GM19395 (cell line): ENCODE measurements around the gene NPHS1.

Experiments
- ATAC-seq: cut with Tn5 transposase; IDR thresholded peaks from one replicate; pipeline ENCODE4 v1.9.1; 2021; ENCODE audit warnings: mild to moderate bottlenecking, moderate library complexity; ENCODE audit not compliant: unreplicated experiment

Gene NPHS1

DNA sequence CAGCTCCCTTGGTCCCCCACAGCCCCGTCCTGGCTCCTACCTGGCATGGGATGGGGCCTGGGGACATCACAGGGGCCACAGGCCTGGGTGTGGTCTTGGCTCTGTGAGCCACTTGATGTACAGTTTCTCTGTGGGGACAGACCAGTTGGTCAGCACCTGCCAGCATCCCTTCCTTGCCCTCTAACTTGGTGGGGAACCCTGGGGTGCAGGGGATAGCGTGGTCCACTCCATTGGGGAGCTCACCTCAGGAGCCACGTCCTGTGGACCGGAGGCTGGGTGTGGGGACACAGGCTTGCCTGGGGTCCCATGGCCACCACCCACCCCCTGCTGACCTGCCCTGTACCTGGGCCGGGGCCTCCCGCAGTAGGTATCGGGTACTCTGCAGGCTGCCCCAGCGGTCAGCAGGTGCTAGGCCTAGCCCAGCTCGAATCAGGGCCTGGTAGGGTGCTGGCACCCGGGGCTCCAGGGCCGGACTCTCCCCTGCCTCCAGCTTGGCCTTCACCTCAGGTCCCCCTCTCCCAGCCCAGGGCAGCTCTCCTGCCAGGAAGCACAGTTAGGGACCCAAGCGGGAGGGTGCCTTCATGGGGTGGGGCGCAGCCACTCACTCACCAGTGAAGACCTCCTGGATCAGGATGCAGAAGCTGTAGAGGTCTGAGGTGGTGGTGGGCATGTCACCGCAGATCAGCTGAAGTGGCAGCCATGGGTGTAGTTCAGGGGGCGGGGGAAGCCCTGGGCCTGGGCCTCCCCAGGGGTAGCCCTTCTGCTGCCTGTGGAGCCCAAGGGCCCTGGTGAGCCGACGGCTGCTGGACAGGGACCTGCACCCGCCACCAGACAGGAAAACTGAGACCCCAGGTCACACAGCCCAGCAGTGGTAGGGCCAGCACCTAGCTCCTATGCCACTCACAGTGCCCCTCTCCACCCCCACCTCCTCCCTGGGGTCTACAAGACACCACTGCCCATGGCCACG is 62.0 kb downstream of the NPHS1 start:
- no peak for ATAC-seq

DNA sequence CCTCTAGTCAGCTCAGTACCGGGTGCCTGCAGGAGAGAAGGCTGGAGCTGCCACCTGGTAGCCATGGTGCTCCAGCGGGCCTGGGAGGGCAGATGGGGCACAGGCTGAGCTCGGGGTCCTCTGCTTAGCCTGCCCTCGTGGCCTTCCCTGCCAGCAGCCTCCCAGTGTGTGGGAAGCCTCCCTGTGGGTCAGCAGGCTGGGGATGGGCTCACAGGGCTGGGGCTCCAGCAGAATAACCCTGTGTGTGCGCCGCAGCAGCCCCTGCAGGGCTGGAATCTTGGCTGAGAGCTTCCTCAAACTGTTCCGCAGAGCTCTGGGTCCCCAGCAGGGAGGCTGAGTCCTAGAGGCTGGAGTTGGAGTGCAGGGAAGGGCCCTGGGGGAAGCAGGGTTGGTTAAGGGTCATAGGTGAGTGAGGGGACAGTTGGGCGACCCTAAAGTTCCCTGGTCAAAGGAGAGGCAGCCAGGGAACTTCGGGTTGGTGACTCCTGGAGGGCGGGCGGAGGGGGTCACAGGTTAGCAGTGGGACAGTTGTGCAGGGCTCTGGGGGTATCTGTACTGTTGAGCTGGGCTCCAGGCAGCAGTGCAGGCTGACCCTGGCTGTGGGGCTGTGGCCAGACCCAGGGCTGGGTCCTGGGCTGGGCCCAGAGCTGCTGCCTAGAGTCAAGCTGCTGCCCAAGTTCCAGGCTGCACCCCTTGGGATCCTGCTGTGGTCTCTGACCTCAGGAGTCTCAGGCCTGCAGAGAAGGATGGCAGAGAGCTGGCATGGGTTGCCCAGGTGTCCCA is 62.9 kb downstream of the NPHS1 start:
- no peak for ATAC-seq

- no peak for ATAC-seq
These were observed 63.9 kb downstream of the NPHS1 start for GRCh38 chr19:35788205-35788960.

GRCh38 chr19:35787227-35787799 is 65.0 kb downstream of the NPHS1 start:
- ATAC-seq = no peak

- no peak for ATAC-seq
These were observed 65.8 kb downstream of the NPHS1 start for GRCh38 chr19:35786299-35787160.

GRCh38 chr19:35785339-35785627 is 67.0 kb downstream of the NPHS1 start:
- ATAC-seq = no peak

DNA sequence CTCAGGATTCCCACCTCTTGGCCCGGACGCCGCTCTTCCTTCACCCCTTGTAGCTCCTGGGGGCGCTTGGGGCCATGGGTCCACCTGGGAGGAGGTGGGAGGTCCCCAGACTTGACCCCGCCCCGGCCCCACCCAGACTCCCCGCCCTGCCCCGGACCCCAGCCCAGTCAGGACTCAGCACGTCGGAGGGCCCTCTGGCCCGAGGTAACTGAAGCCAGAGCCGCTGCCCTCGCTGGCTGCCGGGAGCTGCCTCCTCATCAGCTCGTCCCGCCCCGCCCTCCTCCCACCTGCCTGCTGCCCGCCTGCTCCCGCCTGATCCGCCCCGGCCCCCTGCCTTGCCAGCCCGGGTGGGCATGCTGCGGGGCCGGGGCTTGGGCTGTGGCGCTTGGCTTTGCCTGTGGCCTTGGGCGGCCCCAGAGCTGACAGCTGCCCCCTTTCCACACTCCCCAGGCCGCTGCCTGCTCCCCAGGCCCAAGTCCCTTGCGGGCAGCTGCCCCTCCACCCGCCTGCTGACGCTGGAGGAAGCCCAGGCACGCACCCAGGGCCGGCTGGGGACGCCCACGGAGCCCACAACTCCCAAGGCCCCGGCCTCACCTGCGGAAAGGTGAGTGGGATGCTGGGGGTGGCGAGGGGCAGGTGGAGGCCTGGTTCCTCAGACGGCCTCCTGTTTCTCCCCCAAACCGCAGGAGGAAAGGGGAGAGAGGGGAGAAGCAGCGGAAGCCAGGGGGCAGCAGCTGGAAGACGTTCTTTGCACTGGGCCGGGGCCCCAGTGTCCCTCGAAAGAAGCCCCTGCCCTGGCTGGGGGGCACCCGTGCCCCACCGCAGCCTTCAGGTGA is 67.6 kb downstream of the NPHS1 start:
- no peak for ATAC-seq

DNA sequence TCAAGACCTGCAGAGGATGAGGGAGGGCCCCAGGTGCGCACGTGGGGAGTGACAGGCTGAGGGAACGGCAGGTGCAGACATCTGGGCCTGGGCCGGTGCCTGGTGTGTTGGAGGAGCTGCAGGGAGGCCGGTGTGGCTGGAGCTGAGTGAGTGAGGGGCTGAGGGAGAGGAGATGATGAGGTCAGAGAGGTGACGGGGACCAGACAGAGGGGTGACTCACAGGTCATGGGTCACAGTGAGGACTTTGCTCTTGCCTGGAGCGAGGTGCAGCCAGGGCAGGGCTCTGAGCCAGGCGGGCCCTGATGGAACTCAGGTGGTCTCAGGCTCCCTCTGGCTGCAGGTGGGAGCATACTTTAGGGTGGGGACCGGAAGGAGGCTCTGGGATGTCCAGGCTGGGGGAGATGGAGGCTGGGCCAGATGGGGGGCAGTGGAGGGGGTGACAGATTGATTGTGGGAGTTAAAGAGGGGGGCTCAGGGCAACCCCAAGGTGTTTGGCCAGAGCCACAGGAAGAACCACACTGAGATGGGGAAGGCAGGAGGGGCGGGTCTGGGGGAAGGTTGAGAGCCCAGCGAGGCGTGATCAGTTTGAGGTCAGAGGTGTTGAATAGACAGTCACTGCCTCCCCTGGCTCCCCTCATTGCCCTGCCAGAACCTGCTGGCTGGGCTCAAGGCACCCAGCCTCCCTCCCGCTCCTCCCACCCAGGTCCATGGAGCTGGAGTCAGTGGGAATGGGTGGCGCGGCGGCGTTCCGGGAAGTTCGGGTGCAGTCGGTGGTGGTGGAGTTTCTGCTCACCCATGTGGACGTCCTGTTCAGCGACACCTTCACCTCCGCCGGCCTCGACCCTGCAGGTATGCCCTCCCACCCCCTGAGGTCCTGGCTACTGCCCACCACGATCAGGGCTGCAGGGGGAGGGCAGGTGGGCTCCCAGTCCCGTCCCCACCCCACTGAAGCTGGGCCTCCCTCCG is 68.6 kb downstream of the NPHS1 start:
- no peak for ATAC-seq

DNA sequence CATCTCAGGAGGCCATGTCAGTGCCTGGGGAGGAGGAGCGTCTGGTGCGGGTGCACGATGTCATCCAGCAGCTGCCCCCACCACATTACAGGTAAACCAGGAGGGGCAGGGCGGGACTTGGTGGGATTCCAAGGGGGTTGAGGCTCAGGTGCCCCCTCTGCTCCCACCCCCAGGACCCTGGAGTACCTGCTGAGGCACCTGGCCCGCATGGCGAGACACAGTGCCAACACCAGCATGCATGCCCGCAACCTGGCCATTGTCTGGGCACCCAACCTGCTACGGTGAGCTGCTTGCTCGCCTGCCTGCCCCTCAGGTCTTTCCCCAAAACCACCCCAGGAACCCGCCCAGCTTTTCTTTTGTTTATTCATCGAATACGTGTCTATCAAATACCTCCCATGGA is 69.7 kb downstream of the NPHS1 start:
- no peak for ATAC-seq

GRCh38 chr19:35781650-35782049 is 70.7 kb downstream of the NPHS1 start:
- ATAC-seq = no peak

DNA sequence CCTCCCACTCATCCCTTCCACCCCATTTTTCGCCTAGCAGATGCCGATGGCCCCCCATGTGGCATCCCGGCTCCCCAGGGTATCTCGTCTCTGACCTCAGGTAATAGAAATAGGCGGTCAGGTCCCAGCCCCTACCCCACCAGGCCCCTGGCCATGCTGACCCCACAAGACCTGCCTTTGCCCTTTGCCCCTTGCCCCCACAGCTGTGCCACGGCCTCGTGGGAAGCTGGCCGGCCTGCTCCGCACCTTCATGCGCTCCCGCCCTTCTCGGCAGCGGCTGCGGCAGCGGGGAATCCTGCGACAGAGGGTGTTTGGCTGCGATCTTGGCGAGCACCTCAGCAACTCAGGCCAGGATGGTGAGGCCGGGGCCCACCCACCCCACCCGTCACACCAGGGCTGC is 71.6 kb downstream of the NPHS1 start:
- ATAC-seq = no peak

DNA sequence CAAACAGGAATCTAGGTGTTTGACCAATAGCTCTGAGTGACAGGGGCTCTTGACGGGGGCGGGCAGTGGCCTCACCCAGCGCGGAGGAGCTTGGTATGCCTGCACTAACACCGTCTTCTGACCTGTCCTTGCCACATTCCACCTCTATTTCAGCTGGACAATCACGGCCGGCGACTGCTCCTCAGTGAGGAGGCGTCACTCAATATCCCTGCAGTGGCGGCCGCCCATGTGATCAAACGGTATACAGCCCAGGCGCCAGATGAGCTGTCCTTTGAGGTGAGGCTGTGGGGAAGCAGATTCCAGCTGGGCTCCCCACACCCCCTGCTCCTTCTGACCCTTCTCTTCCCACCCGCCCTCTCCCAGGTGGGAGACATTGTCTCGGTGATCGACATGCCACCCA is 72.2 kb downstream of the NPHS1 start:
- no peak for ATAC-seq

- ATAC-seq = no peak
These were observed 73.3 kb downstream of the NPHS1 start for GRCh38 chr19:35779033-35779432.

GRCh38 chr19:35777961-35778360 is 74.3 kb downstream of the NPHS1 start:
- no peak for ATAC-seq

GRCh38 chr19:35777086-35777841 is 75.0 kb downstream of the NPHS1 start:
- ATAC-seq = no peak

DNA sequence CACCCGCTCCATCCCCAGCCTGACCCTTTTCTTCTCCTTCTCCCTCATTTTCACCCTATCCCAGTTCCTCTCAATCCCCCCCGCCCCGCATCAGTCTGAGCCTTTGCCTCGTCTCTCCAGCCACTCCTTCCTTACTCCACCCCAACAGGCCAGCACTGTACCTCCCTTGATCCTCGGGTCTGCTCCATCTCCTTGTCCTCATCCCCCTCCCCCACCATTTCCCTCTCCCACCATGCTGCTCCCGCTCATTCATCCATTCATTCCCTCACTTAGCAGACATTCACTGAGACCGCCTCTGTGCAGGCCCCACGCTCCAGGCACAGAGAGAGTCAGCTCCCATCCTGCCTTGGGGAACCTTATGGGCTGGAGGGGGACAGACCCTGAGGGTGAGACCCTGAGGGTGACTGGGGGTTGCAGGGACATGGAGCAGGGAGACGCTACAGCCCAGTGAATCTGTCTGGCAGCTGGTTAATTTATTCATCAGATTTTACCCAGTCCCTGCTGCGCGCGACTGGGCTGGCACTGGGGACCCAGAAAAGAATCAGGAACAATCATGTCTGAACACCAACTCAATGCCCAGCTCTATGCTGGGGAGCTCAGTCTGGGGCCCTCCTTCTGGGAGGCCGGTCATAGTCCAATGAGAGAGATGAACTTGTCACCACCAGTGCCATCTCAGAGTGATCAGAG is 76.1 kb downstream of the NPHS1 start:
- no peak for ATAC-seq
